NB4 (cell line): Measurements from ENCODE around the gene NOC2L.
A peak's percentile ranks its signal among the peaks of the same experiment; 100 is the strongest.

Experiments used
- DNase-seq: peaks from one replicate; pipeline ENCODE4 v3.0.0; 2010; ENCODE audit warnings: low read depth
- H3K4me3 ChIP-seq: one replicate; pipeline ENCODE4 v1.5.1; 2011; ENCODE audit warnings: mild to moderate bottlenecking, low read depth, low read length, moderate library complexity
- CTCF ChIP-seq: IDR thresholded peaks from one replicate; pipeline ENCODE4 v1.5.1; 2012; ENCODE audit warnings: low read depth, low read length
- MYC ChIP-seq: IDR thresholded peaks from 2 replicates; pipeline ENCODE4 v1.6.1; 2011; ENCODE audit warnings: low read depth, low read length
- POLR2A ChIP-seq: IDR thresholded peaks from 2 replicates; pipeline ENCODE4 v1.6.1; 2011; ENCODE audit warnings: mild to moderate bottlenecking; ENCODE audit not compliant: insufficient read length; ENCODE audit errors: extremely low read depth
- TF ChIP-seq, protein P1 (sequence below): IDR thresholded peaks from 2 replicates; pipeline ENCODE4 v1.6.1; 2011; ENCODE audit warnings: low read depth, low read length

The NOC2L gene

GRCh38 chr1:924656-925560 is 34.1 kb downstream of the NOC2L start:
- H3K4me3 ChIP-seq, result no peak overlapping the region
- peak; percentile 66 for DNase-seq
- no peak for TF ChIP-seq CTCF
- TF ChIP-seq, protein P1, sequence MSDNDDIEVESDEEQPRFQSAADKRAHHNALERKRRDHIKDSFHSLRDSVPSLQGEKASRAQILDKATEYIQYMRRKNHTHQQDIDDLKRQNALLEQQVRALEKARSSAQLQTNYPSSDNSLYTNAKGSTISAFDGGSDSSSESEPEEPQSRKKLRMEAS, result no peak
- TF ChIP-seq POLR2A, result no peak
- TF ChIP-seq MYC, result no peak

- TF ChIP-seq CTCF (no peak), MYC (no peak)
- TF ChIP-seq, protein P1, result no peak
- no peak for DNase-seq
- no peak overlapping the region for H3K4me3 ChIP-seq
These were observed 34.9 kb downstream of the NOC2L start for GRCh38 chr1:923991-924655.

- peak; percentile 88 for DNase-seq
- no peak for TF ChIP-seq POLR2A
- no peak for TF ChIP-seq CTCF
- TF ChIP-seq, protein P1, result no peak
- no peak for TF ChIP-seq MYC
- H3K4me3 ChIP-seq, result no peak within 1 kb of the TSS
These were observed 35.7 kb downstream of the NOC2L start, which contains the start of gene SAMD11 for GRCh38 chr1:923131-923990. Gene SAMD11, plus strand, starts transcription at chr1:923923. Its CDS starts 509 bp downstream, at chr1:924432.

- DNase-seq, result peak; percentile 84
- H3K4me3 ChIP-seq, result no peak overlapping the region
- 0 out of 2 replicates have a peak, but pooled peaks have one; percentile 27 for TF ChIP-seq MYC
- no peak for TF ChIP-seq POLR2A
- TF ChIP-seq, protein P1, result no peak
- TF ChIP-seq CTCF, result peak; percentile 13
These were observed 37.8 kb downstream of the NOC2L start for GRCh38 chr1:921011-921837.

DNA sequence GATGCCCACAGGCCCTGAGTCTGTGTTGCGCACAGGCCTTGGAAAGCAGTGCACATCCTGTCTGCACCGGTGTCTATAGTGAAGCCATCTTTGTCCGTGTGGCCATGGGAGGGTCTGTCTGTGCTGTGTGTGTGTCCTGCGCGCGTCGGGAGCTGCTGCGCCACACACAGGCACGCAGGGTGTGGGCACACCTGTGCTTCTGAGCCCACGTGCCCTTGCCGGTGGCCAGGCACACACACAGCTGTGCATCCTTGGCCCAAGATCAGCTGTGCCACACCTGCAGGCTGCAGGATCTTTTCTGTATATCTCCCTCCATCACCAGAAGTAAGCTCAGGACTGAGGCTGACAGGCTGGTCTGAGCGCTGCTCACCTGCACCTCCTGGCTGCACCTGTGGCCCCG is 38.5 kb downstream of the NOC2L start:
- TF ChIP-seq, protein P1, result no peak
- no peak for TF ChIP-seq POLR2A
- TF ChIP-seq CTCF, result no peak
- no peak for TF ChIP-seq MYC
- no peak for DNase-seq
- H3K4me3 ChIP-seq, result no peak overlapping the region
